Measurements from ENCODE around the gene BCL2L14. TPM values are rescaled to one million over a fixed set of nuclear protein-coding genes. Genes with fewer than 3 reads are reported as not detected.

The BCL2L14 gene
- 0.06 and 0.29 TPM in 2 replicates for polyA plus RNA-seq (2011; rRNA removed)
- polyA plus RNA-seq (2012; cell fraction: cytosol; rRNA removed): not detected in 2 replicates
- polyA plus RNA-seq (2012; cell fraction: nucleus; rRNA removed): not detected in 2 replicates
- not detected in 3 replicates for polyA plus RNA-seq (2017; fragmentation: RNase III; extraction: RNeasy Plus Mini Kit Qiagen cat#74134 plus additional on column Dnase treatment)
- not detected in 2 replicates for polyA minus RNA-seq (2011; rRNA and poly(A)+ RNA removed)

- no peaks in the 10 kb centered on the region for H3K9me3 ChIP-seq
- TF ChIP-seq ZC3H11A (IDR thresholded peaks at IDR 0.05) (no peak), HES2 (IDR thresholded peaks at IDR 0.05) (no peak), JUNB (IDR thresholded peaks at IDR 0.05) (no peak)
- FAIRE-seq (no peak), ATAC-seq (peak in 1 of 2 experiments; percentile 52; a peak in 3 of 6 replicates), DNase-seq (ENCODE audit: low read depth in 1 of 2, low spot score in 1 of 2) (no peak)
- ChIA-PET CTCF (interaction anchor here (1.3 to 2.8 kb wide), 3 partner anchors 12 to 256 kb away, joined by 3 to 19 read pairs (median 4); no protein-coding TSS in a partner anchor), POLR2A (interaction anchor here (0.6 to 1.1 kb wide), 2 partner anchors 184 to 196 kb away, joined by 3 to 4 read pairs; partner anchors contain the start of gene LRP6)
- H3K4me1 ChIP-seq: 0 out of 3 replicates have a peak, but pooled peaks cover 4% of the 10 kb centered on the region
- no peak within 1 kb of the TSS for H3K4me3 ChIP-seq
- H3K4me2 ChIP-seq: peak within 1 kb of the TSS; percentile 30; the same call in 1 of the 3 replicates
- 48% methylated on average over 12 of the region's 12 CpGs for WGBS (ENCODE audit: missing lambda C conversion rate)
- H3K27ac ChIP-seq: no peak within 1 kb of the TSS
Measured at GRCh38 chr12:12070674-12071656, at the start of gene BCL2L14. BCL2L14 (plus strand) TSS chr12:12070939; CDS start chr12:12079306, 8,367 bp downstream.

- no peaks in the 10 kb centered on the region for H3K4me1 ChIP-seq
- POLR2A ChIA-PET: no interaction called here
- TF ChIP-seq HOXA7 (CRISPR knock-in tag; IDR thresholded peaks at IDR 0.05): no peak
- no peak for TF ChIP-seq FOSB (CRISPR knock-in tag; IDR thresholded peaks at IDR 0.05)
- no peak for TF ChIP-seq PBX3 (IDR thresholded peaks at IDR 0.05)
- no peak for TF ChIP-seq SREBF2 (IDR thresholded peaks at IDR 0.05)
- TF ChIP-seq FOXS1 (CRISPR knock-in tag; IDR thresholded peaks at IDR 0.05): no peak
- TF ChIP-seq EP300 (IDR thresholded peaks at IDR 0.05): no peak
- no peak for TF ChIP-seq REST (IDR thresholded peaks at IDR 0.05)
- TF ChIP-seq ZFP36 (IDR thresholded peaks at IDR 0.05; ENCODE audit: borderline replicate concordance, partially characterized antibody): no peak
- TF ChIP-seq MAFK (IDR thresholded peaks at IDR 0.05; ENCODE audit: partially characterized antibody): no peak
- no peak for TF ChIP-seq HOXB5 (CRISPR knock-in tag; IDR thresholded peaks at IDR 0.05)
- no peak for TF ChIP-seq FOSL2 (IDR thresholded peaks at IDR 0.05)
- TF ChIP-seq FOSL2 (CRISPR knock-in tag; IDR thresholded peaks at IDR 0.05): no peak
- TF ChIP-seq ZNF302 (CRISPR knock-in tag; IDR thresholded peaks at IDR 0.05): no peak
- no peak for TF ChIP-seq KDM1A (IDR thresholded peaks at IDR 0.05; ENCODE audit: low read depth)
- TF ChIP-seq EHF (CRISPR knock-in tag; IDR thresholded peaks at IDR 0.05): no peak
- WGBS (ENCODE audit: missing lambda C conversion rate): 74% methylated on average over 8 of the region's 8 CpGs
- DNase-seq (ENCODE audit: low read depth in 1 of 2, low spot score in 1 of 2): no peak
- no peak for FAIRE-seq
- peaks cover 13% of the 10 kb centered on the region; the same call in 2 of the 3 replicates for H3K9me3 ChIP-seq
- no peak overlapping the region for H3K4me2 ChIP-seq
- H3K4me3 ChIP-seq: no peak overlapping the region
- no peak overlapping the region for H3K27ac ChIP-seq
- CTCF ChIA-PET: interaction anchor here (0.5 to 2.3 kb wide), 3 partner anchors 11 to 441 kb away, joined by 3 to 16 read pairs (median 3); no protein-coding TSS in a partner anchor
- ATAC-seq: no peak
Measured at GRCh38 chr12:12022306-12022936, 48.3 kb upstream of the BCL2L14 start.
